Muscle layer of colon (tissue), 2 donors: ENCODE measurements around the gene SLC26A5.

Experiments
- H3K27ac ChIP-seq: one replicate; pipeline ENCODE4 v1.7.0; 2013; ENCODE audit warnings: low read depth, mild to moderate bottlenecking, low read length, moderate library complexity
- H3K27me3 ChIP-seq, 2 donors: one replicate each; pipeline ENCODE4 v1.7.0; 2013; ENCODE audit warnings: low read length in 2 of 2, mild to moderate bottlenecking in 2 of 2; ENCODE audit not compliant: insufficient read depth in 2 of 2, control insufficient read depth in 1 of 2
- H3K36me3 ChIP-seq: one replicate; pipeline ENCODE4 v1.7.0; 2013; ENCODE audit warnings: mild to moderate bottlenecking, low read length; ENCODE audit not compliant: insufficient read depth
- H3K4me1 ChIP-seq: one replicate; pipeline ENCODE4 v1.7.0; 2013; ENCODE audit warnings: mild to moderate bottlenecking, low read length; ENCODE audit not compliant: insufficient read depth
- H3K4me3 ChIP-seq, 2 donors: one replicate each; pipeline ENCODE4 v1.7.0; 2013; ENCODE audit warnings: low read length in 2 of 2, low read depth in 1 of 2, mild to moderate bottlenecking in 1 of 2, moderate library complexity in 1 of 2
- H3K9ac ChIP-seq: one replicate; pipeline ENCODE4 v1.7.0; 2013; ENCODE audit warnings: low read length
- H3K9me3 ChIP-seq: one replicate; pipeline ENCODE4 v1.7.0; 2013; ENCODE audit warnings: mild to moderate bottlenecking, low read length
- donor health status: abdominal sarcoma.
- donor health status: Adenocarcinoma of cecum.

SLC26A5 gene

DNA sequence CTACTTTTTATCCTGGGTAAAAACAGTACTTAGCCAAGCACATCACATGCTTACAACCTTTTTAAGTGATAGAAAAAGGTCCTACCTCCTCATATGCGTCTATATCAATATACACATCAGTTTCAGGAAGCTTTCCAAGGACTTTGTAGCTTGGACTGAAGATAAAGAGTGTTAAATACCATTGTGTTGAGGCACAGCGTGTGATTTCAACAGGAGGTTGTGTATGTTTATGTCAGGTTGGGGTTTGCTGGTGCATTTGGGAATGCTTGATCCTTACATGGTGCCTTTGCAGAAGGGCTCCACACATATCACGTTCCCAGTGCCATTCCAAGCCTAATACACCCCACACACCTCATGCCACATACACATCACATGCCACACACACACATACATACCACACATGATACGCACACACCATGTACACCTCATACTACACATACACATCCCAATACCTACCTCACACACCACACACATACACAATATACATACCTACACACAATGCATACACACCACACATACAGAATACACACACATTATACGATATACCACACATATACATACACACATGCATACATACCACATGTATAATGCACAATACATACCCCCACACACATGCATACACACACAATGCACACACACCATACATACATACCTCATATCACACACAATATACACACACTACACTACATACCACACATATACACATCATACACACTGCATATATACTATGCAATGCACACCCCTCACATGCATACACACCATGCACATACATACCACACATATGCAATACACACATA is 65.4 kb downstream of the SLC26A5 start:
- H3K4me1 ChIP-seq = no peaks in the 10 kb centered on the region
- no peak overlapping the region for H3K4me3 ChIP-seq
- no peaks in the 10 kb centered on the region for H3K9me3 ChIP-seq
- no peak overlapping the region for H3K27ac ChIP-seq
- H3K36me3 ChIP-seq = no peaks in the 10 kb centered on the region
- no peak overlapping the region for H3K9ac ChIP-seq
- H3K27me3 ChIP-seq = no peaks in the 10 kb centered on the region

- H3K4me3 ChIP-seq = no peak overlapping the region
- no peaks in the 10 kb centered on the region for H3K4me1 ChIP-seq
These were observed 66.6 kb downstream of the SLC26A5 start for GRCh38 chr7:103379270-103379975.

DNA sequence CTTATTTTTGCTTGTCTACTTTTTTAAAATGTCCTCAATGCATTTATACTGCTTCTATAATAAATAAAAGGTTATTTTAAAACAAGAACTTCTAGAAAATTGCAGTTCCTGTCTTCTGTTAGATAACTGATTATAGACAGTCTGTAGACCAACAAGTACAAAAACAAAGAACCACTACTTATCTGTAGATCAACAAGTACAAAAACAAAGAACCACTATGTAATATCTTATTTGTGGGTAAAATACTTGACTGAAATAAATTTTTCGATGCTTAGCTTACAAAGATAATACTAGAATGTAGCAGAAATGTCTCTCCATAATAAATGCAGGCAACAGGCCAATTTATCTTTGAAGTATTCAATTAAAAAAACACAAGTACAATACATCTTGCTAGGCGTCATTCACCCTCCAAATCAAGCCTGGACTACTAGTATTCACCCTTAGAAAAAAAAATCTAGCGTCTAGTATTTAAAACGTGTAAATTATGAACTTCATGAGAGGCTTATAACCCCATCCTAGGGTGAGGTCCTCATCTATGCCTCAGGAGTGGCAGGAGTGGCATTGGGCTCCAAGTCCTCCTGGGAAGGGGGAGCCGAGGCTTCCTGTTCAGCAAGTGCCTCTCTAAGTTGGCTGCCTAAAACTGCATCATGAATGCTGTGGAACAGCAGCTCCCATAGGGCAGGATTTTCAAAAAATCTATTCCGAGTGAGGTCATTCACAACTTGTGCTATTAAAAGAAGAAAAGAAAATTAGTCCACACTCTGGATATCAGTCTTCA is 72.0 kb downstream of the SLC26A5 start:
- Histone ChIP-seq H3K36me3 (peaks cover 3% of the 10 kb centered on the region), H3K4me3 (no peak overlapping the region), H3K9me3 (no peaks in the 10 kb centered on the region), H3K4me1 (no peaks in the 10 kb centered on the region), H3K9ac (no peak overlapping the region), H3K27ac (no peak overlapping the region), H3K27me3 (no peaks in the 10 kb centered on the region)

More at GRCh38 chr7:103379270-103379975, 66.6 kb downstream of the SLC26A5 start:
- no peaks in the 10 kb centered on the region for H3K9me3 ChIP-seq
- no peaks in the 10 kb centered on the region for H3K36me3 ChIP-seq
- H3K27me3 ChIP-seq = no peaks in the 10 kb centered on the region
- H3K27ac ChIP-seq = no peak overlapping the region
- H3K9ac ChIP-seq = no peak overlapping the region

GRCh38 chr7:103369432-103369831 is 76.6 kb downstream of the SLC26A5 start:
- Histone ChIP-seq H3K36me3 (peaks cover 42% of the 10 kb centered on the region), H3K4me3 (no peak overlapping the region), H3K4me1 (no peaks in the 10 kb centered on the region), H3K27ac (no peak overlapping the region), H3K27me3 (no peaks in the 10 kb centered on the region), H3K9me3 (no peaks in the 10 kb centered on the region), H3K9ac (no peak overlapping the region)

- H3K4me3 ChIP-seq = no peak overlapping the region
- H3K9ac ChIP-seq = no peak overlapping the region
- H3K9me3 ChIP-seq = no peaks in the 10 kb centered on the region
- no peak overlapping the region for H3K27ac ChIP-seq
- H3K4me1 ChIP-seq = peaks cover 24% of the 10 kb centered on the region
- no peaks in the 10 kb centered on the region for H3K27me3 ChIP-seq
- H3K36me3 ChIP-seq = peaks cover 16% of the 10 kb centered on the region
These were observed 96.2 kb downstream of the SLC26A5 start for GRCh38 chr7:103349805-103350204.

GRCh38 chr7:103348959-103349358 is 97.0 kb downstream of the SLC26A5 start:
- H3K4me3 ChIP-seq = no peak overlapping the region
- peaks cover 9% of the 10 kb centered on the region for H3K36me3 ChIP-seq
- peaks cover 24% of the 10 kb centered on the region for H3K4me1 ChIP-seq
- no peaks in the 10 kb centered on the region for H3K27me3 ChIP-seq
- no peak overlapping the region for H3K27ac ChIP-seq
- no peaks in the 10 kb centered on the region for H3K9me3 ChIP-seq
- H3K9ac ChIP-seq = peak overlapping the region; percentile 88

DNA sequence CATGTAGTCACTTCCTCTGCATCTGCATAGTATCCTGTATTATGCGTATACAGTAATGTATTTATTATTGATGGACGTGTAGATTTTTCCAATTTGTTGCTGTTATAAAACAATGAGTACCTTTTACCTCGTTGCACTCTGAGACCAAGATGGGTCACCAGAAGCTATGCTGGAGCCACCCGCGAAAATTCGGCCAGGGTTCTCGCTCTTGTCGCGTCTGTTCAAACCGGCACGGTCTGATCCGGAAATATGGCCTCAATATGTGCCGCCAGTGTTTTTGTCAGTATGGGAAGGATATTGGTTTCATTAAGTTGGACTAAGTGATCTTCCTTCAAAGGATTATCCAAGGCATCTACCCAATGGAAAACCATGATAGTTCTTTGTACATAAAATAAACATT is 97.6 kb downstream of the SLC26A5 start:
- Histone ChIP-seq H3K36me3 (peaks cover 9% of the 10 kb centered on the region), H3K9me3 (no peaks in the 10 kb centered on the region), H3K4me3 (peak overlapping the region; percentile 59 to 79), H3K27ac (no peak overlapping the region), H3K9ac (peak overlapping the region; percentile 88), H3K4me1 (peaks cover 27% of the 10 kb centered on the region), H3K27me3 (no peaks in the 10 kb centered on the region)

- peak within 1 kb of the TSS; percentile 82 for H3K27ac ChIP-seq
- H3K9ac ChIP-seq = peak within 1 kb of the TSS; percentile 88
- no peaks in the 10 kb centered on the region for H3K9me3 ChIP-seq
- H3K36me3 ChIP-seq = peaks cover 3% of the 10 kb centered on the region
- H3K4me3 ChIP-seq = peak within 1 kb of the TSS; percentile 59 to 79
- H3K4me1 ChIP-seq = peaks cover 32% of the 10 kb centered on the region
- H3K27me3 ChIP-seq = no peaks in the 10 kb centered on the region
These were observed 98.3 kb downstream of the SLC26A5 start, which contains the start of gene PSMC2 for GRCh38 chr7:103347507-103348267. Gene PSMC2, plus strand, starts transcription at chr7:103347643. Its CDS starts 69 bp downstream, at chr7:103347712.

DNA sequence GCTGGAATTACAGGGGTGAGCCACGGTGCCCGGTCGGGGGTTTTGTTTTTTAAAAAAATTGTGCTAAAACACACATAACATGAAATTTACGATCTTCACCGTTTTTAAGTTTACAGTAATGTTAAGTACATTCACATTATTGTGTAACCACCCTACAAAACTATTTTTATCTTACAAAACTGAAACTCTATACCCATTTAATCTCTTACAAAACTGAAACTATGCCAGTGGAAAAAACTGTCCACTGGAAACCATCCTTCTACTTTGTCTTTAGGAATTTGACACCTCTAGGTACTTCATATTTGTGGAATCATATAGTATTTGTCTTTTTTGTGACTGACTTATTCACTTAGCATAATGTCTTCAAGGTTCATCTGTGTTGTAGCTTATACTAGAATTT is 99.6 kb downstream of the SLC26A5 start:
- H3K36me3 ChIP-seq = peaks cover 3% of the 10 kb centered on the region
- no peaks in the 10 kb centered on the region for H3K9me3 ChIP-seq
- H3K27ac ChIP-seq = no peak overlapping the region
- no peak overlapping the region for H3K4me3 ChIP-seq
- H3K9ac ChIP-seq = no peak overlapping the region
- no peaks in the 10 kb centered on the region for H3K27me3 ChIP-seq
- peaks cover 32% of the 10 kb centered on the region for H3K4me1 ChIP-seq

- Histone ChIP-seq H3K9ac (peak within 1 kb of the TSS; percentile 84), H3K9me3 (no peaks in the 10 kb centered on the region), H3K36me3 (peaks cover 8% of the 10 kb centered on the region), H3K27me3 (no peaks in the 10 kb centered on the region), H3K4me3 (peak within 1 kb of the TSS; percentile 90 to 91), H3K27ac (peak within 1 kb of the TSS; percentile 98), H3K4me1 (peaks cover 27% of the 10 kb centered on the region)
These were observed 101.4 kb downstream of the SLC26A5 start, which contains the start of gene DNAJC2 for GRCh38 chr7:103344453-103345149. Gene DNAJC2, minus strand, starts transcription at chr7:103344767. Its CDS starts 145 bp downstream, at chr7:103344622.
